ENCODE measurements around the gene DIO1. TPM values are rescaled to one million over a fixed set of nuclear protein-coding genes. Genes with fewer than 3 reads are reported as not detected.
"Not testable (repeated sequence)": the region's sequence is repeated elsewhere in the genome, so short reads cannot be mapped to it uniquely, and the experiment has no call there.

Gene DIO1
- not detected for total RNA-seq

- H3K36me3 Mint-ChIP-seq (ENCODE audit: insufficient read depth) = no peaks in the 10 kb centered on the region
- peaks cover 14% of the 10 kb centered on the region for H3K4me1 Mint-ChIP-seq (ENCODE audit: low read depth)
- no peak for ATAC-seq
- no peaks in the 10 kb centered on the region for H3K9me3 Mint-ChIP-seq
- peaks cover 7% of the 10 kb centered on the region for H3K27me3 Mint-ChIP-seq (ENCODE audit: low read depth)
- no peak for DNase-seq
- H3K4me3 Mint-ChIP-seq = no peak within 1 kb of the TSS
Measured at GRCh38 chr1:53893999-53894636, at the start of gene DIO1. Gene DIO1, plus strand, starts transcription at chr1:53894187. Its CDS starts 24 bp downstream, at chr1:53894211.

GRCh38 chr1:53847980-53848379 lies 46.0 kb upstream of the DIO1 start:
- Mint-ChIP-seq H3K4me3 (no peak overlapping the region), H3K27me3 (ENCODE audit: low read depth) (no peaks in the 10 kb centered on the region), H3K4me1 (ENCODE audit: low read depth) (no peaks in the 10 kb centered on the region), H3K36me3 (ENCODE audit: insufficient read depth) (peaks cover 22% of the 10 kb centered on the region), H3K9me3 (no peaks in the 10 kb centered on the region)
- ATAC-seq = no peak
- no peak for DNase-seq

GRCh38 chr1:53850082-53850673 lies 43.8 kb upstream of the DIO1 start:
- H3K27me3 Mint-ChIP-seq (ENCODE audit: low read depth) = no peaks in the 10 kb centered on the region
- H3K9me3 Mint-ChIP-seq = no peaks in the 10 kb centered on the region
- H3K4me3 Mint-ChIP-seq = no peak overlapping the region
- peaks cover 34% of the 10 kb centered on the region for H3K36me3 Mint-ChIP-seq (ENCODE audit: insufficient read depth)
- DNase-seq = no peak
- ATAC-seq = no peak
- H3K4me1 Mint-ChIP-seq (ENCODE audit: low read depth) = no peaks in the 10 kb centered on the region

GRCh38 chr1:53851571-53852285 lies 42.3 kb upstream of the DIO1 start:
- H3K4me1 Mint-ChIP-seq (ENCODE audit: low read depth) = no peaks in the 10 kb centered on the region
- no peak for ATAC-seq
- H3K4me3 Mint-ChIP-seq = no peak overlapping the region
- H3K36me3 Mint-ChIP-seq (ENCODE audit: insufficient read depth) = peaks cover 44% of the 10 kb centered on the region
- no peaks in the 10 kb centered on the region for H3K9me3 Mint-ChIP-seq
- no peaks in the 10 kb centered on the region for H3K27me3 Mint-ChIP-seq (ENCODE audit: low read depth)
- DNase-seq = no peak

GRCh38 chr1:53860967-53861411 lies 33.0 kb upstream of the DIO1 start:
- Mint-ChIP-seq H3K4me1 (ENCODE audit: low read depth) (peaks cover 9% of the 10 kb centered on the region), H3K36me3 (ENCODE audit: insufficient read depth) (peaks cover 9% of the 10 kb centered on the region), H3K9me3 (no peaks in the 10 kb centered on the region), H3K27me3 (ENCODE audit: low read depth) (no peaks in the 10 kb centered on the region), H3K4me3 (no peak overlapping the region)
- ATAC-seq (peak; percentile 76 to 83), DNase-seq (peak; percentile 35)

- Mint-ChIP-seq H3K36me3 (ENCODE audit: insufficient read depth) (peaks cover 7% of the 10 kb centered on the region), H3K4me3 (no peak overlapping the region), H3K27me3 (ENCODE audit: low read depth) (no peaks in the 10 kb centered on the region), H3K4me1 (ENCODE audit: low read depth) (peaks cover 9% of the 10 kb centered on the region), H3K9me3 (no peaks in the 10 kb centered on the region)
- ATAC-seq (no peak), DNase-seq (no peak)
Measured at GRCh38 chr1:53862507-53862906, 31.5 kb upstream of the DIO1 start.

- no peaks in the 10 kb centered on the region for H3K4me1 Mint-ChIP-seq (ENCODE audit: low read depth)
- DNase-seq = no peak
- no peak for ATAC-seq
- no peak overlapping the region for H3K4me3 Mint-ChIP-seq
- no peaks in the 10 kb centered on the region for H3K27me3 Mint-ChIP-seq (ENCODE audit: low read depth)
- no peaks in the 10 kb centered on the region for H3K9me3 Mint-ChIP-seq
- H3K36me3 Mint-ChIP-seq (ENCODE audit: insufficient read depth) = peaks cover 22% of the 10 kb centered on the region
Measured at GRCh38 chr1:53868565-53868964, 25.4 kb upstream of the DIO1 start.

- Mint-ChIP-seq H3K4me1 (ENCODE audit: low read depth) (no peaks in the 10 kb centered on the region), H3K36me3 (ENCODE audit: insufficient read depth) (peaks cover 24% of the 10 kb centered on the region), H3K4me3 (no peak overlapping the region), H3K27me3 (ENCODE audit: low read depth) (no peaks in the 10 kb centered on the region), H3K9me3 (no peaks in the 10 kb centered on the region)
- ATAC-seq (no peak), DNase-seq (no peak)
Measured at GRCh38 chr1:53869454-53870117, 24.4 kb upstream of the DIO1 start.

- ATAC-seq = no peak
- H3K4me3 Mint-ChIP-seq = no peak overlapping the region
Measured at GRCh38 chr1:53871221-53871620, 22.8 kb upstream of the DIO1 start.

GRCh38 chr1:53871773-53872484 lies 22.1 kb upstream of the DIO1 start:
- ATAC-seq = no peak
- H3K4me3 Mint-ChIP-seq = no peak overlapping the region
- peaks cover 38% of the 10 kb centered on the region for H3K36me3 Mint-ChIP-seq (ENCODE audit: insufficient read depth)

More at GRCh38 chr1:53871221-53871620, 22.8 kb upstream of the DIO1 start:
- H3K4me1 Mint-ChIP-seq (ENCODE audit: low read depth) = no peaks in the 10 kb centered on the region
- no peaks in the 10 kb centered on the region for H3K9me3 Mint-ChIP-seq
- H3K36me3 Mint-ChIP-seq (ENCODE audit: insufficient read depth) = peaks cover 32% of the 10 kb centered on the region
- no peak for DNase-seq
- no peaks in the 10 kb centered on the region for H3K27me3 Mint-ChIP-seq (ENCODE audit: low read depth)

GRCh38 chr1:53875150-53875549 lies 18.8 kb upstream of the DIO1 start:
- H3K27me3 Mint-ChIP-seq (ENCODE audit: low read depth); ATAC-seq; DNase-seq; H3K4me3 Mint-ChIP-seq; H3K9me3 Mint-ChIP-seq; H3K4me1 Mint-ChIP-seq (ENCODE audit: low read depth): not testable (repeated sequence)
- H3K36me3 Mint-ChIP-seq (ENCODE audit: insufficient read depth) = peaks cover 42% of the 10 kb centered on the region

More at GRCh38 chr1:53871773-53872484, 22.1 kb upstream of the DIO1 start:
- Mint-ChIP-seq H3K4me1 (ENCODE audit: low read depth) (no peaks in the 10 kb centered on the region), H3K9me3 (no peaks in the 10 kb centered on the region), H3K27me3 (ENCODE audit: low read depth) (no peaks in the 10 kb centered on the region)
- DNase-seq = no peak

- Mint-ChIP-seq H3K36me3 (ENCODE audit: insufficient read depth) (peaks cover 59% of the 10 kb centered on the region), H3K9me3 (peaks cover 3% of the 10 kb centered on the region), H3K4me3 (no peak overlapping the region), H3K27me3 (ENCODE audit: low read depth) (no peaks in the 10 kb centered on the region), H3K4me1 (ENCODE audit: low read depth) (peaks cover 3% of the 10 kb centered on the region)
- DNase-seq = no peak
- no peak for ATAC-seq
Measured at GRCh38 chr1:53878492-53879105, 15.4 kb upstream of the DIO1 start.

GRCh38 chr1:53881853-53882252 lies 12.1 kb upstream of the DIO1 start:
- peaks cover 12% of the 10 kb centered on the region for H3K4me1 Mint-ChIP-seq (ENCODE audit: low read depth)
- DNase-seq; H3K27me3 Mint-ChIP-seq (ENCODE audit: low read depth); ATAC-seq; H3K4me3 Mint-ChIP-seq; H3K9me3 Mint-ChIP-seq: not testable (repeated sequence)
- H3K36me3 Mint-ChIP-seq (ENCODE audit: insufficient read depth) = peaks cover 53% of the 10 kb centered on the region
